BLaER1 (cell line): ENCODE measurements around the gene BASP1.
"Not testable (repeated sequence)": the region's sequence is repeated elsewhere in the genome, so short reads cannot be mapped to it uniquely, and the experiment has no call there.

ENCODE experiments used
- H3K27ac ChIP-seq: shearing (Covaris generic); formaldehyde crosslinking; 2 replicates; pipeline ENCODE4 v1.8.1; 2022
- H3K27me3 ChIP-seq: shearing (Covaris generic); formaldehyde crosslinking; 2 replicates; pipeline ENCODE4 v1.8.1; 2022
- H3K36me3 ChIP-seq: shearing (Covaris generic); formaldehyde crosslinking; 2 replicates; pipeline ENCODE4 v1.8.1; 2022
- H3K4me1 ChIP-seq: shearing (Covaris generic); formaldehyde crosslinking; 2 replicates; pipeline ENCODE4 v1.8.1; 2022
- H3K4me2 ChIP-seq: shearing (Covaris generic); formaldehyde crosslinking; 2 replicates; pipeline ENCODE4 v1.8.1; 2022
- H3K4me3 ChIP-seq: shearing (Covaris generic); formaldehyde crosslinking; 2 replicates; pipeline ENCODE4 v1.8.1; 2022
- H3K9ac ChIP-seq: shearing (Covaris generic); formaldehyde crosslinking; 2 replicates; pipeline ENCODE4 v1.8.1; 2022
- H3K9me3 ChIP-seq: shearing (Covaris generic); formaldehyde crosslinking; 2 replicates; pipeline ENCODE4 v1.8.1; 2022
- H4K20me1 ChIP-seq: shearing (Covaris generic); formaldehyde crosslinking; 2 replicates; pipeline ENCODE4 v1.8.1; 2022
- Cebpa-rat ChIP-seq: shearing (Covaris generic); IDR thresholded peaks from 2 replicates; pipeline ENCODE4 v1.8.1; 2022

The BASP1 gene

GRCh38 chr5:17308326-17309065 lies 91.1 kb downstream of the BASP1 start:
- Histone ChIP-seq H4K20me1 (no peaks in the 10 kb centered on the region), H3K4me1 (no peaks in the 10 kb centered on the region), H3K27ac (no peak overlapping the region), H3K4me2 (no peak overlapping the region), H3K36me3 (no peaks in the 10 kb centered on the region), H3K4me3 (no peak overlapping the region), H3K9me3 (peaks cover 4% of the 10 kb centered on the region; the same call in 1 of the 2 replicates), H3K27me3 (no peaks in the 10 kb centered on the region), H3K9ac (no peak overlapping the region)
- TF ChIP-seq Cebpa-rat, result no peak

GRCh38 chr5:17309462-17309861 lies 92.0 kb downstream of the BASP1 start:
- no peak overlapping the region for H3K4me2 ChIP-seq

GRCh38 chr5:17310502-17310901 lies 93.1 kb downstream of the BASP1 start:
- H3K4me1 ChIP-seq, result peaks cover 18% of the 10 kb centered on the region
- not testable (repeated sequence) for H3K9me3 ChIP-seq, H3K9ac ChIP-seq, H3K4me2 ChIP-seq, H4K20me1 ChIP-seq, H3K27me3 ChIP-seq, H3K4me3 ChIP-seq, H3K27ac ChIP-seq, H3K36me3 ChIP-seq

More at GRCh38 chr5:17309462-17309861, 92.0 kb downstream of the BASP1 start:
- H3K4me1 ChIP-seq, result peaks cover 7% of the 10 kb centered on the region
- no peaks in the 10 kb centered on the region for H4K20me1 ChIP-seq
- no peak overlapping the region for H3K4me3 ChIP-seq
- H3K27ac ChIP-seq, result no peak overlapping the region
- no peaks in the 10 kb centered on the region for H3K36me3 ChIP-seq
- no peaks in the 10 kb centered on the region for H3K27me3 ChIP-seq
- H3K9me3 ChIP-seq, result peaks cover 4% of the 10 kb centered on the region; the same call in 1 of the 2 replicates
- H3K9ac ChIP-seq, result no peak overlapping the region
- no peak for TF ChIP-seq Cebpa-rat

GRCh38 chr5:17311811-17312210 lies 94.4 kb downstream of the BASP1 start:
- H3K4me2 ChIP-seq, H3K9me3 ChIP-seq, H3K27me3 ChIP-seq, H3K36me3 ChIP-seq, H4K20me1 ChIP-seq, H3K4me3 ChIP-seq, H3K27ac ChIP-seq, H3K9ac ChIP-seq: not testable (repeated sequence)
- peaks cover 31% of the 10 kb centered on the region for H3K4me1 ChIP-seq

- Histone ChIP-seq H3K27ac (no peak overlapping the region), H3K9me3 (peaks cover under 1% of the 10 kb centered on the region; the same call in 1 of the 2 replicates), H4K20me1 (no peaks in the 10 kb centered on the region), H3K4me3 (no peak overlapping the region), H3K27me3 (no peaks in the 10 kb centered on the region), H3K36me3 (no peaks in the 10 kb centered on the region), H3K4me1 (peaks cover 36% of the 10 kb centered on the region), H3K9ac (no peak overlapping the region), H3K4me2 (no peak overlapping the region)
- TF ChIP-seq Cebpa-rat, result no peak
These were observed 94.9 kb downstream of the BASP1 start for GRCh38 chr5:17312358-17312757.

GRCh38 chr5:17314907-17315471 lies 97.6 kb downstream of the BASP1 start:
- Histone ChIP-seq H3K9ac (no peak overlapping the region), H3K4me2 (peak overlapping the region; percentile 88), H3K27ac (no peak overlapping the region), H3K27me3 (no peaks in the 10 kb centered on the region), H3K4me1 (peaks cover 61% of the 10 kb centered on the region), H3K4me3 (no peak overlapping the region), H3K9me3 (no peaks in the 10 kb centered on the region; the same call in 1 of the 2 replicates), H4K20me1 (no peaks in the 10 kb centered on the region), H3K36me3 (no peaks in the 10 kb centered on the region)
- no peak for TF ChIP-seq Cebpa-rat

- Histone ChIP-seq H3K4me1 (peaks cover 63% of the 10 kb centered on the region), H3K4me2 (peak overlapping the region; percentile 88), H3K4me3 (no peak overlapping the region; the same call in 1 of the 2 replicates), H4K20me1 (no peaks in the 10 kb centered on the region), H3K36me3 (no peaks in the 10 kb centered on the region), H3K27ac (peak overlapping the region; percentile 75), H3K9me3 (no peaks in the 10 kb centered on the region; the same call in 1 of the 2 replicates), H3K9ac (no peak overlapping the region), H3K27me3 (no peaks in the 10 kb centered on the region)
- TF ChIP-seq Cebpa-rat, result no peak
These were observed 98.3 kb downstream of the BASP1 start for GRCh38 chr5:17315710-17316221.

GRCh38 chr5:17316970-17317459 lies 99.6 kb downstream of the BASP1 start:
- H3K4me1 ChIP-seq, result peaks cover 63% of the 10 kb centered on the region
- TF ChIP-seq Cebpa-rat, result no peak
- no peaks in the 10 kb centered on the region; the same call in 1 of the 2 replicates for H3K9me3 ChIP-seq
- peak overlapping the region; percentile 75 for H3K27ac ChIP-seq
- peak overlapping the region; percentile 50 for H3K9ac ChIP-seq
- no peaks in the 10 kb centered on the region for H4K20me1 ChIP-seq
- no peaks in the 10 kb centered on the region for H3K27me3 ChIP-seq
- no peaks in the 10 kb centered on the region for H3K36me3 ChIP-seq
- H3K4me2 ChIP-seq, result peak overlapping the region; percentile 88
- H3K4me3 ChIP-seq, result peak overlapping the region; percentile 54

- peak overlapping the region; percentile 75 for H3K27ac ChIP-seq
- peaks cover 4% of the 10 kb centered on the region for H3K9me3 ChIP-seq
- peak overlapping the region; percentile 88 for H3K4me2 ChIP-seq
- peaks cover 63% of the 10 kb centered on the region for H3K4me1 ChIP-seq
- H3K36me3 ChIP-seq, result no peaks in the 10 kb centered on the region
- TF ChIP-seq Cebpa-rat, result no peak
- H3K9ac ChIP-seq, result peak overlapping the region; percentile 50
- H3K4me3 ChIP-seq, result peak overlapping the region; percentile 54
- H4K20me1 ChIP-seq, result no peaks in the 10 kb centered on the region
- H3K27me3 ChIP-seq, result no peaks in the 10 kb centered on the region
These were observed 100.0 kb downstream of the BASP1 start for GRCh38 chr5:17317473-17317872.

GRCh38 chr5:17319095-17319494 lies 101.7 kb downstream of the BASP1 start:
- not testable (repeated sequence) for H3K9me3 ChIP-seq, H4K20me1 ChIP-seq, H3K4me3 ChIP-seq, H3K36me3 ChIP-seq, H3K9ac ChIP-seq, H3K27me3 ChIP-seq
- peak overlapping the region; percentile 88 for H3K4me2 ChIP-seq
- peak overlapping the region; percentile 33 for H3K27ac ChIP-seq
- peaks cover 59% of the 10 kb centered on the region for H3K4me1 ChIP-seq
